ENCODE data around the gene OR2G2.

The OR2G2 gene, protein sequence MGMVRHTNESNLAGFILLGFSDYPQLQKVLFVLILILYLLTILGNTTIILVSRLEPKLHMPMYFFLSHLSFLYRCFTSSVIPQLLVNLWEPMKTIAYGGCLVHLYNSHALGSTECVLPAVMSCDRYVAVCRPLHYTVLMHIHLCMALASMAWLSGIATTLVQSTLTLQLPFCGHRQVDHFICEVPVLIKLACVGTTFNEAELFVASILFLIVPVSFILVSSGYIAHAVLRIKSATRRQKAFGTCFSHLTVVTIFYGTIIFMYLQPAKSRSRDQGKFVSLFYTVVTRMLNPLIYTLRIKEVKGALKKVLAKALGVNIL

GRCh38 chr1:247588060-247588459, at the start of gene OR2G2:
Gene OR2G2 (plus strand): TSS chr1:247588360. CDS start chr1:247588360, 0 bp downstream.
- DNase-seq: no peak

- no peak for DNase-seq
These were observed 49.6 kb upstream of the OR2G2 start for GRCh38 chr1:247538561-247538960.

DNA sequence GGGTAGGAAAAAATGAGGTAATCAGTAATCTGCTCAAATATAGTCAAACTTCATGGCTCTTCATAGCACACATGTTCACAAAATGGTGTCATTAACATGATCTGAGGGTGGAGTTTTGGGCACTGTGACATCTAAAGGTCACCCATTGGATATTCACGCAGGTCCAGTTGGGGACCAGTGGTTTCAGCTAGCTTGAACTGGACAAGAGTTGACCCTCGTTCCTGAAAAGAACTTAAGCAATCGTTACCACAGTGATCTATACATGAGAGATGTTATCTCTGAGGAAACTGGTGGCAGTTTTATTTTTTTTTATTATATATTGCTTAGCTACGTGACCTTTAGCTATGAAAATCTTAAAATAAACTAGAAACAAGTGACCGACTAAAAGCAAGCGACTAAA, 48.9 kb upstream of the OR2G2 start:
- DNase-seq: no peak

- no peak for DNase-seq
These were observed 47.6 kb upstream of the OR2G2 start for GRCh38 chr1:247540581-247540980.

DNA sequence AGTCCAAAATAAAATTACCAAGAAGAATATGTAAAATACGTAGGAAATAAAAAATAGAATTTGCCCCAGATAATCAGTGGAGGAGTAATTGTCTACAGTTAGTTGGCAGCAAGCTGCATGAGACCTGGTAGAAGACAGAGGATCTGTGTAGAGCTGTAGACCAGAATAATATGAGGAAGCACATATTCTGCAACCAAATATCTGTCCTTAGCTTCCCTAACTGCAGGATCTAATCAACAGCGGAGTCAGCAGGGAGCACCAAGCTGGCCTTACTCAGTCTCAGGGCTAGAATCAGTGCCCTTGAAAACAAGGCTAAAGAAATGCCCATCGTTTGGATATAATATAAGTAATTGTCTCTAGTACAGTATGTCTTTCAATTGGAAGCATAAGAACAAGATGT, 45.3 kb upstream of the OR2G2 start:
- no peak for DNase-seq

GRCh38 chr1:247548092-247548491, 40.1 kb upstream of the OR2G2 start:
- DNase-seq: no peak

DNA sequence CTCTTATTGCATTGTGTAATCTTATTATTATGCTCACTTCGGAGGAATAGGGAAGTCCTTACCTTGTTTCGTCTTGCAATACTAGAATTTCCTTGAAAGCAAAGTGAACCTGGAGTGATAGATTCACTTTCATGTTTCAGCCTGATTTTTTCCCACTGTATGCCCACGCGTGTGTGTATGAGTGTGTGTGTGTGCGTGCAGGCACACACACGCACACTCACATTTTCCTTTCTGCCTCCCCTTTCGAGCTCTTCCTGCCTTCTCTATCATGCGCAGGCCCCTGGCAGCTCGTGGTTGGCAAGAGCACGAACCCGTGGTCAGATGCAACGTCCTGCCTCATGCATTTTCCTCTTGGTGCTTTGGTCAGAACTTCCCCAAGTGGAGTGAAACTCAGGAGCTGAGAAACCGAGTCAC, 39.4 kb upstream of the OR2G2 start, which contains the start of gene GCSAML:
GCSAML (plus strand) TSS at position 366 of the 414 bp plus-strand sequence. CDS start 58 bp downstream, outside the sequence.
- DNase-seq: no peak

DNA sequence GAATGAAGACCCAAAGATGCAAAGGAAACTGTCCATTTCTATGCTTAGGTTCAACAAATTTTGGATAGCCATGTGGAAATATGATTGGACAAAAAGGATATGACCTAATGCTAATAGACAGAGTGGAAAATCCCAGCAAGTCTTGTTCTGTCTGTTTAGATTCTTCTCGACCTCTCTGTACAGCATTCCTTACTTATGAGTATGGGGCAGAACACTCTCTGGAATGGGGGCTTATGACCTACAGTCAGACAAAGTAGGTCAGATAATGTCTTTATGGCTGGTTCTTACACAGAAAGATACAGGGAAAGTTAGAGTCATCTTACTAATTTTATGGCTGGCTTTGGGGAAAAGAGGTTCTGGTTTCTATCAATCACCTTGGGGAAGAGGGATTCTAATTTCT, 36.4 kb upstream of the OR2G2 start:
- no peak for DNase-seq

DNA sequence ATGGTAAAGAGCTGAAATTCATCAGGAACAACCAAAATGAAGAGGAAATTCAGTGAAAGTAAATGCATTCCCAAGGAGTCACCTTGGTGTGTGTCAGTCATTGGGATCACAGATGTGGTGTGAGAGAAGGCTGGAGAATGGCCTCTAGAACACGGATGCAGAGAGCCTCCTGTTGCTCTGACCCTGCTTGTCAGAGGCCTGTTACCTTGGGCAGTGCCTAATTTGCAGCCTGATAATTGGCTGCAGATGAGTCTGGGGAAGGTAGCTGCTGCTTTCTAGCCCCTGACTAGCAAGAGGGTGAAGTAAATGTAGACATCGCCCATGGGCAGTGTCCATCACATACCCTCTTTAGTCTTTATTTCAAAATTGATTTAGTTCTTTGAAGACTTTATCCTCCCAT, 35.9 kb upstream of the OR2G2 start:
- DNase-seq: no peak

- no peak for DNase-seq
These were observed 30.1 kb upstream of the OR2G2 start for GRCh38 chr1:247557926-247558674.

- no peak for DNase-seq
These were observed 26.4 kb upstream of the OR2G2 start for GRCh38 chr1:247561711-247562110.

DNA sequence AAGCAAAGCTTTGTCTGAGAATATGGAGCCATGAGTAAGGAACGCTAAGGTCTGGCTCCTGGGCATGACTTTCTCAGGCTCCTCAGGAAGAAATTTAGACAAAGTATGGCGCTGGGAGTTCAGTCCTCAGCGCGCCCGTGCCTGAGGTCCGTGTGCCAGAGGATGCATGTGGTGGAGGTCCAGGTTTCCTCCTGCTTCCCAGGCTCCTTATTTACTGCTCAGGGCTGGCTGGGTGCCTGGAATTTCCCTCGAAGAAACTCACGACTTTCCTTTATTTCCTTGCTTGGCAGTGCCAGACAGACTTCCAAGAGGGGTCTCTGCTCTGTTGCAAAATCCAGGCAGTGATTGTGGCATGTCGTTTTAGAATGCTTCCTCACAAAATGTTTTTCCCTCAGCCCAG, 26.0 kb upstream of the OR2G2 start:
- no peak for DNase-seq

- DNase-seq: no peak
These were observed 13.9 kb upstream of the OR2G2 start for GRCh38 chr1:247574236-247574635.

GRCh38 chr1:247574664-247575063, 13.5 kb upstream of the OR2G2 start:
- DNase-seq: no peak

DNA sequence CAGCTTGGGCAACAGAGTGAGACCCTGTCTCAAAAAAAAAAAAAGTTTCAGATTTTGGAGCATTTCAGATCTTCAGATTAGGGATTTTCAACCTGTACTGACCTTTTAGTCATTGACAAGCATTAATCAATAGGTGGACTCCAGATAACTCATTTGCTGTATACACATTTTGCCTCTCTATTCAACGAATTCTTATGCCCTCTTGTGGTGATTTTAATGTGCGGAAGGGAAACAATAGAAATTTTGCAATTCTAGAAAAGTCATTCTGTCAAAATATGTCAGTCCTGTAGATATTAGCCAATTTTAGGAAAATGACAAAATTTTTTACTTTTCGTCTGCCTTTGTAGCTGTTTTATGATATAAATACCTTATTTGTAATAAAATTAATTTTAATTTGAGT, 11.6 kb upstream of the OR2G2 start:
- peak; percentile 9 for DNase-seq

DNA sequence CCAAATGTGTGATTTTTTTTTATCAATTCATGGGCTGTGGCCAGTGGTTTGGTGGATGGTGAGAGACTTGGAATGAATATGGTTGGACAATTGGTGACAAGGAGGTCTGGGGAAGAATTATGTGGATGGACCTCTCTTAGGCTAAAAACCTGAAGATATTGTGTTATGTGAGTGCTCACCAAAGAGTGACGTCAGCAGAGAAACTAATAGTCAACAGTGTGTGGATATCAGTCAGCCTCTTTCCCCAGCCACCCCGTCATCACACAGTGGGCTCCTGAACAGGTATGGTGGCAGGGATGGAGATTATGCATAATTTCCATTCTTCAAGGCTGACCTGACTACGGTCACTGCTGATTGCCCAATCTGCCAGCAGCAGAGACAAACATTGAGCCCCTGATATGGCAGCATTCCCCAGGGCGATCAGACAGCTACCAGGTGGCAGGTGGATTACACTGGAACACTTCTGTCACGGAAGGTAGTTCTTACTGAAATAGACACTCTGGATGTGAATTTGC, 9.2 kb upstream of the OR2G2 start:
- DNase-seq: no peak

DNA sequence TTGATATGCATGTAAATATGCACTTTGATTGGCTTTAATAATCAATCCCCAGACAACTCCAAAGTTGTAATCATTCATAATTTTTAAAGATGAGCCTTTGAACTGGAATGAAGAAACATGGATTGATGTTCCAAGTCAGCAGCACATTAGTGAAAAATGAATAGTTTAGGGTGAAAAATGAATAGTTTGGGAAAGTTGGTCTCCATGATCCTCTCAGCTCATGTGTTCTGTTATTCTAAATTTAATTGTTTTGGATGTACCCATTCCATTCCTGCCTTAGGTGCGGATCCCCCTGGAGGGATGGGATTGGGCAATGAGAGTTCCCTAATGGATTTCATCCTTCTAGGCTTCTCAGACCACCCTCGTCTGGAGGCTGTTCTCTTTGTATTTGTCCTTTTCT, 17.1 kb downstream of the OR2G2 start, which contains the start of gene OR2G3:
OR2G3 (plus strand) TSS at position 301 of the 400 bp plus-strand sequence; CDS start at position 301, 0 bp downstream.
- no peak for DNase-seq

GRCh38 chr1:247613405-247613804, 25.2 kb downstream of the OR2G2 start:
- DNase-seq: no peak

- no peak for DNase-seq
These were observed 26.5 kb downstream of the OR2G2 start for GRCh38 chr1:247614625-247615024.

GRCh38 chr1:247627951-247628350, 39.8 kb downstream of the OR2G2 start:
- DNase-seq: no peak

GRCh38 chr1:247638011-247638410, 49.9 kb downstream of the OR2G2 start:
- DNase-seq: no peak

GRCh38 chr1:247638781-247639180, 50.6 kb downstream of the OR2G2 start:
- DNase-seq: no peak
